DND-41 (cell line): ENCODE measurements around the gene UGT1A5.
"Not testable (repeated sequence)": the region's sequence is repeated elsewhere in the genome, so short reads cannot be mapped to it uniquely, and the experiment has no call there.

ENCODE experiments used
- ATAC-seq: fragments of 200-7000 bp; cut with Tn5 transposase; 3 replicates; pipeline ENCODE4 v1.9.1; 2021; ENCODE audit warnings: low read depth; ENCODE audit not compliant: insufficient read depth
- DNase-seq: peaks from one replicate; pipeline ENCODE4 v3.0.0-alpha.2; 2020
- H2AFZ ChIP-seq: 2 replicates; pipeline ENCODE4 v1.6.0; 2012; ENCODE audit warnings: low read depth, low read length
- H3K27ac ChIP-seq: 2 replicates; pipeline ENCODE4 v1.5.1; 2012; ENCODE audit warnings: low read length, inconsistent platforms
- H3K27me3 ChIP-seq: fragments of 200-600 bp; sonication (generic); 2 replicates; pipeline ENCODE4 v1.6.0; 2012; ENCODE audit warnings: low read length, mild to moderate bottlenecking, inconsistent platforms; ENCODE audit not compliant: insufficient read depth, poor library complexity
- H3K36me3 ChIP-seq: 2 replicates; pipeline ENCODE4 v1.5.1; 2012; ENCODE audit warnings: low read length, inconsistent platforms; ENCODE audit not compliant: insufficient read depth
- H3K4me1 ChIP-seq: 2 replicates; pipeline ENCODE4 v1.5.1; 2012; ENCODE audit warnings: mild to moderate bottlenecking, low read length; ENCODE audit not compliant: insufficient read depth
- H3K4me2 ChIP-seq: 2 replicates; pipeline ENCODE4 v1.6.0; 2012; ENCODE audit warnings: mild to moderate bottlenecking, moderate library complexity, low read length, inconsistent platforms; ENCODE audit not compliant: insufficient read depth
- H3K4me3 ChIP-seq, 2 experiments: fragments of 200-600 bp in 1 of 2; shearing (Covaris generic) in 1 of 2; 2 replicates each; pipeline ENCODE4 v1.5.1; 2012 to 2016; ENCODE audit warnings: inconsistent platforms in 2 of 2, low read length in 2 of 2, mild to moderate bottlenecking in 2 of 2, low read depth in 1 of 2, moderate library complexity in 1 of 2
- H3K79me2 ChIP-seq: 2 replicates; pipeline ENCODE4 v1.6.0; 2012; ENCODE audit warnings: low read length, inconsistent platforms; ENCODE audit not compliant: insufficient read depth
- H3K9ac ChIP-seq: 2 replicates; pipeline ENCODE4 v1.6.0; 2012; ENCODE audit warnings: low read depth, mild to moderate bottlenecking, inconsistent platforms, low read length, moderate library complexity
- H3K9me3 ChIP-seq: 2 replicates; pipeline ENCODE4 v1.5.1; 2012; ENCODE audit warnings: low read length, moderate library complexity, mild to moderate bottlenecking, inconsistent platforms; ENCODE audit not compliant: insufficient read depth, severe bottlenecking
- H4K20me1 ChIP-seq: 2 replicates; pipeline ENCODE4 v1.6.0; 2012; ENCODE audit warnings: low read length; ENCODE audit not compliant: insufficient read depth
- EZH2 ChIP-seq: IDR thresholded peaks from 3 replicates; pipeline ENCODE4 v1.6.1; 2012; ENCODE audit warnings: borderline replicate concordance, low read depth, mild to moderate bottlenecking, moderate library complexity, low read length, inconsistent platforms; ENCODE audit not compliant: severe bottlenecking
- TF ChIP-seq, protein P1 (sequence below): IDR thresholded peaks from 2 replicates; pipeline ENCODE4 v1.5.1; 2012; ENCODE audit warnings: borderline replicate concordance, low read length, moderate library complexity, mild to moderate bottlenecking; ENCODE audit not compliant: poor library complexity, severe bottlenecking; ENCODE audit errors: extremely low read depth

Gene UGT1A5

GRCh38 chr2:233746475-233747282 is 34.0 kb downstream of the UGT1A5 start:
- Histone ChIP-seq H3K4me2 (no peak overlapping the region), H3K9me3 (peaks cover 12% of the 10 kb centered on the region), H3K27me3 (peaks cover 2% of the 10 kb centered on the region), H4K20me1 (no peaks in the 10 kb centered on the region), H3K9ac (no peak overlapping the region), H3K79me2 (no peaks in the 10 kb centered on the region), H3K27ac (no peak overlapping the region), H2AFZ (no peak overlapping the region), H3K36me3 (no peaks in the 10 kb centered on the region), H3K4me1 (no peaks in the 10 kb centered on the region), H3K4me3 (no peak overlapping the region)
- ATAC-seq = no peak
- TF ChIP-seq, protein P1, sequence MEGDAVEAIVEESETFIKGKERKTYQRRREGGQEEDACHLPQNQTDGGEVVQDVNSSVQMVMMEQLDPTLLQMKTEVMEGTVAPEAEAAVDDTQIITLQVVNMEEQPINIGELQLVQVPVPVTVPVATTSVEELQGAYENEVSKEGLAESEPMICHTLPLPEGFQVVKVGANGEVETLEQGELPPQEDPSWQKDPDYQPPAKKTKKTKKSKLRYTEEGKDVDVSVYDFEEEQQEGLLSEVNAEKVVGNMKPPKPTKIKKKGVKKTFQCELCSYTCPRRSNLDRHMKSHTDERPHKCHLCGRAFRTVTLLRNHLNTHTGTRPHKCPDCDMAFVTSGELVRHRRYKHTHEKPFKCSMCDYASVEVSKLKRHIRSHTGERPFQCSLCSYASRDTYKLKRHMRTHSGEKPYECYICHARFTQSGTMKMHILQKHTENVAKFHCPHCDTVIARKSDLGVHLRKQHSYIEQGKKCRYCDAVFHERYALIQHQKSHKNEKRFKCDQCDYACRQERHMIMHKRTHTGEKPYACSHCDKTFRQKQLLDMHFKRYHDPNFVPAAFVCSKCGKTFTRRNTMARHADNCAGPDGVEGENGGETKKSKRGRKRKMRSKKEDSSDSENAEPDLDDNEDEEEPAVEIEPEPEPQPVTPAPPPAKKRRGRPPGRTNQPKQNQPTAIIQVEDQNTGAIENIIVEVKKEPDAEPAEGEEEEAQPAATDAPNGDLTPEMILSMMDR = no peak
- DNase-seq = no peak

DNA sequence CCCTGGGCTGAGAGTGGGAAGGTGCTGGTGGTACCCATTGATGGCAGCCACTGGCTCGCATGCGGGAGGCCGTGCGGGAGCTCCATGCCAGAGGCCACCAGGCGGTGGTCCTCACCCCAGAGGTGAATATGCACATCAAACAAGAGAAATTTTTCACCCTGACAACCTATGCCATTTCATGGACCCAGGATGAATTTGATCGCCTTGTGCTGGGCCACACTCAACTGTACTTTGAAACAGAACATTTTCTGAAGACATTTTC is 34.5 kb downstream of the UGT1A5 start:
- ATAC-seq = no peak
- H3K27me3 ChIP-seq = no peaks in the 10 kb centered on the region
- TF ChIP-seq EZH2 = no peak
- TF ChIP-seq, protein P1 = no peak
- no peak for DNase-seq
- H3K36me3 ChIP-seq = no peaks in the 10 kb centered on the region
- no peak overlapping the region for H3K9ac ChIP-seq
- H3K27ac ChIP-seq = no peak overlapping the region
- peaks cover 12% of the 10 kb centered on the region for H3K9me3 ChIP-seq
- no peaks in the 10 kb centered on the region for H3K79me2 ChIP-seq
- H4K20me1 ChIP-seq = no peaks in the 10 kb centered on the region
- H3K4me2 ChIP-seq = no peak overlapping the region
- no peaks in the 10 kb centered on the region for H3K4me1 ChIP-seq
- no peak overlapping the region for H2AFZ ChIP-seq
- no peak overlapping the region for H3K4me3 ChIP-seq

DNA sequence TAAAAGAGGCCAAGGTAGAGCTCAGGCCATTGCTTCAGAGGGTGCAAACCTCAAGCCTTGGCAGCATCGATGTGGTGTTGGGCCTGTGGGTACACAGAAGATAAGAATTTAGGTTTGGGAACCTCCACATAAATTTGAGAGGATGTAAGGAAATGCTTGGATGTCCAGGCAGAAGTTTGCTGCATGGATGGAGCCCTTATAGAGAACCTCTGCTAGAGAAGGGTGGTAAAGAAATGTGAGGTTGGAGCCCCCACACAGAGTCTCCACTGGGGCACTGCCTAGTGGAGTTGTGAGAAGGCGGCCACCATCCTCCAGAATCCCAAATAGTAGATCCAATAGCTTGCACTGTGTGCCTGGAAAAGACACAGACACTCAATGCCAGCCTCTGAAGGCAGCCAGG is 38.0 kb downstream of the UGT1A5 start:
- ATAC-seq, H3K36me3 ChIP-seq, H4K20me1 ChIP-seq, DNase-seq, H3K4me1 ChIP-seq, H3K79me2 ChIP-seq, H3K9ac ChIP-seq, H3K27ac ChIP-seq, H3K27me3 ChIP-seq, H3K4me2 ChIP-seq, H3K4me3 ChIP-seq, H2AFZ ChIP-seq: not testable (repeated sequence)
- H3K9me3 ChIP-seq = peaks cover 12% of the 10 kb centered on the region

DNA sequence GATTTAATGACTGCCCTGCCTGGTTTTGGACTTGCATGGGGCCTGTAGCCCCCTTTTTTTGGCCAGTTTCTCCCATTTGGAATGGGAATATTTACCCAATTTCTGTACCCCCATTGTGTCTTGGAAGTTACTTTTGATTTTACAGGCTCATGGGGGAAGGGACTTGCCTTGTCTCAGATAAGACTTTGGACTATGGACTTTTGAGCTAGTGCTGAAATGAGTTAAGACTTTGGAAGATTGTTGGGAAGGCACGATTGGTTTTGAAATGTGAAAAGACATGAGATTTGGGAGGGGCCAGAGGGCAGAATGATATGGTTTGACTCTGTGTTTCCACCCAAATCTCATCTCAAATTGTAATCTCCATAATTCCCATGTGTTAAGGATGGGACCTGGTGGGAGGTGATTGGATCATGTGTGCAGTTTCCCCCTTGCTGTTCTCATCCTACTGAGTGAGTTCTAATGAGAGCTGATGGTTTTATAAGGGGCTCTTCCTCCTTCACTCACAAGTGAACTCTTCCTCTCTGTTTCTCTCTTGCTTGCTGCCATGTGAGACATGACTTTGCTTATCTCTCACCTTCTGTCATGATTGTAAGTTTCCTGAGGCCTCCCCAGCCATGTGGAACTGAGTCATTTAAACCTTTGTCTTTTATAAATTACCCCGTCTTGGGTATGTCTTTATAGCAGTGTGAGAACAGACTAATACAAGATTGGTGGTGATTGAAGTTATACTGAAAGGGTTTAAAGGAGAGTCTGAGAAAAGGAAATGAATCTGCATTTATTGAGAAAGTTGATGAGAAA is 38.7 kb downstream of the UGT1A5 start:
- not testable (repeated sequence) for ATAC-seq, H3K4me3 ChIP-seq, H3K79me2 ChIP-seq, H3K27ac ChIP-seq, DNase-seq, H3K9ac ChIP-seq, H2AFZ ChIP-seq, H3K27me3 ChIP-seq, H3K4me2 ChIP-seq, H3K4me1 ChIP-seq, H3K36me3 ChIP-seq, H4K20me1 ChIP-seq
- H3K9me3 ChIP-seq = peaks cover 12% of the 10 kb centered on the region
